ENCODE results near the gene SPRY1. TPM values are rescaled to one million over a fixed set of nuclear protein-coding genes. Genes with fewer than 3 reads are reported as not detected.

SPRY1 gene
- total RNA-seq, 1 experiment from 2014 or later, result 38.5 TPM

DNA sequence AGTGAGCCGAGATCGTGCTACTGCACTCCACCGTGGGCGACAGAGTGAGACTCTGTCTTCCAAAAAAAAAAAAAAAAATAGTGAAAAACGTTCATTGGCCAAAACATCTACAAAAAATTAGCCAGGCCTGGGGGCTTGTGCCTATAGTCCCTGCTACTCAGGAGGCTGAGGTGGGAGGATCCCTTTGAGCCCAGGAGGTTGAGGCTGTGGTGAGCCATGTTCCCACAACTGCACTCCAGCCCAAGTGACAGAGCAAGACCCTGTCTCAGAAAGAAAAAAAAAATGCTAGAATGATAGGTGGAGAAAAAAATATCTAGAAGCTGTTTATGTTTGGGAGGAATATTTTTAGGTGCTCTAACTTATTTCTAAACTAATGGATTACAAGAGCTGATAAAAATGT, 14.9 kb downstream of the SPRY1 start:
- Mint-ChIP-seq H3K36me3 (ENCODE audit: insufficient read depth, unreplicated experiment) (peaks cover 9% of the 10 kb centered on the region), H3K9me3 (ENCODE audit: low read depth, unreplicated experiment) (no peaks in the 10 kb centered on the region), H3K4me3 (ENCODE audit: low read depth, unreplicated experiment) (no peak overlapping the region), H3K4me1 (ENCODE audit: low read depth, unreplicated experiment) (peaks cover 28% of the 10 kb centered on the region), H3K27me3 (ENCODE audit: unreplicated experiment) (no peaks in the 10 kb centered on the region), H3K27ac (ENCODE audit: unreplicated experiment) (no peak overlapping the region)
- CTCF ChIA-PET, result no interaction called here
- no TSS peak for BruUV-seq (replicated peaks)
- TF ChIP-seq CTCF (IDR thresholded peaks at IDR 0.05; ENCODE audit: unreplicated experiment), result no peak
- DNase-seq, result no peak
- intact Hi-C loops (cut with micrococcal nuclease; ENCODE audit: unreplicated experiment), result no loop called here

GRCh38 chr4:123412091-123412505, 15.5 kb downstream of the SPRY1 start:
- Mint-ChIP-seq H3K27ac (ENCODE audit: unreplicated experiment) (peak overlapping the region; percentile 29), H3K36me3 (ENCODE audit: insufficient read depth, unreplicated experiment) (peaks cover 9% of the 10 kb centered on the region), H3K27me3 (ENCODE audit: unreplicated experiment) (no peaks in the 10 kb centered on the region), H3K9me3 (ENCODE audit: low read depth, unreplicated experiment) (no peaks in the 10 kb centered on the region), H3K4me3 (ENCODE audit: low read depth, unreplicated experiment) (no peak overlapping the region), H3K4me1 (ENCODE audit: low read depth, unreplicated experiment) (peaks cover 33% of the 10 kb centered on the region)
- CTCF ChIA-PET, result no interaction called here
- no peak for DNase-seq
- TF ChIP-seq CTCF (IDR thresholded peaks at IDR 0.05; ENCODE audit: unreplicated experiment), result no peak
- no TSS peak for BruUV-seq (replicated peaks)
- intact Hi-C loops (cut with micrococcal nuclease; ENCODE audit: unreplicated experiment), result no loop called here

- DNase-seq, result no peak
- intact Hi-C loops (cut with micrococcal nuclease; ENCODE audit: unreplicated experiment), result no loop called here
- Mint-ChIP-seq H3K4me3 (ENCODE audit: low read depth, unreplicated experiment) (peak overlapping the region; percentile 27), H3K27ac (ENCODE audit: unreplicated experiment) (peak overlapping the region; percentile 40), H3K27me3 (ENCODE audit: unreplicated experiment) (no peaks in the 10 kb centered on the region), H3K9me3 (ENCODE audit: low read depth, unreplicated experiment) (no peaks in the 10 kb centered on the region), H3K4me1 (ENCODE audit: low read depth, unreplicated experiment) (peaks cover 41% of the 10 kb centered on the region), H3K36me3 (ENCODE audit: insufficient read depth, unreplicated experiment) (peaks cover 9% of the 10 kb centered on the region)
- BruUV-seq (replicated peaks), result no TSS peak
- TF ChIP-seq CTCF (IDR thresholded peaks at IDR 0.05; ENCODE audit: unreplicated experiment), result no peak
- CTCF ChIA-PET, result no interaction called here
Measured at GRCh38 chr4:123412700-123413512, 16.3 kb downstream of the SPRY1 start.

DNA sequence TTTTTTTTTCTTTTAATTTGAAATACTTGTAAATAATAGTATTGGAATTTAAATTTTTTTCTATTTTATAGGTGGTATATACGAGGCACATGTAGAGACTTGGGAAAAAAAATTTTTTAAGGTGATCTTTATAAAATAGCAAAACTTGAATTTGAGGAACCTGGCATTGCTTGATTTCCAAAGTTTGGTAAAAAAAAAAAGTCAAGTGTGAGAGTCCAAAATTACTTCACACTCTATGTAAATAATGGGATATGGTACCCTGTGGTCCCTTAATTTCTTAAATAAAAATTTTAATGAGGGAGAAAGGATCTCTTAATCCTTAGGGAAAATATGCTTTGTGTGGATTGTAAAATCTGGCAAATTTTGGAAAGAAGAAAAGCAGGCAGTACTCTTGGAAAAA, 19.0 kb downstream of the SPRY1 start:
- intact Hi-C loops (cut with micrococcal nuclease; ENCODE audit: unreplicated experiment), result loop anchor here (5.0 kb wide), 2 partner anchors 62 to 142 kb away; no protein-coding TSS in a partner anchor
- Mint-ChIP-seq H3K27ac (ENCODE audit: unreplicated experiment) (no peak overlapping the region), H3K27me3 (ENCODE audit: unreplicated experiment) (no peaks in the 10 kb centered on the region), H3K36me3 (ENCODE audit: insufficient read depth, unreplicated experiment) (peaks cover 9% of the 10 kb centered on the region), H3K9me3 (ENCODE audit: low read depth, unreplicated experiment) (no peaks in the 10 kb centered on the region), H3K4me3 (ENCODE audit: low read depth, unreplicated experiment) (no peak overlapping the region), H3K4me1 (ENCODE audit: low read depth, unreplicated experiment) (peaks cover 53% of the 10 kb centered on the region)
- DNase-seq, result no peak
- TF ChIP-seq CTCF (IDR thresholded peaks at IDR 0.05; ENCODE audit: unreplicated experiment), result no peak
- CTCF ChIA-PET, result no interaction called here
- no TSS peak for BruUV-seq (replicated peaks)

Data from Calu3 (cell line).